Loucy (cell line): ENCODE data around the gene BRD1.

Experiments
- H2AFZ ChIP-seq: fragments of 200-600 bp; sonication (generic); 2 replicates; pipeline ENCODE4 v1.6.0; 2016; ENCODE audit warnings: antibody characterized with exemption, mild to moderate bottlenecking, low read length, moderate library complexity
- H3F3A ChIP-seq: fragments of 200-600 bp; 2 replicates; pipeline ENCODE4 v1.6.0; 2016; ENCODE audit warnings: antibody characterized with exemption, low read depth, mild to moderate bottlenecking
- H3K27me3 ChIP-seq: fragments of 200-600 bp; sonication (generic); 2 replicates; pipeline ENCODE4 v1.6.1; 2014; ENCODE audit warnings: low read length, mild to moderate bottlenecking; ENCODE audit not compliant: insufficient read depth, poor library complexity, severe bottlenecking
- H3K36me3 ChIP-seq: fragments of 200-600 bp; sonication (generic); 2 replicates; pipeline ENCODE4 v1.6.1; 2016; ENCODE audit warnings: low read length; ENCODE audit not compliant: insufficient read depth
- H3K4me1 ChIP-seq: fragments of 200-600 bp; sonication (generic); 2 replicates; pipeline ENCODE4 v1.5.1; 2014; ENCODE audit warnings: low read length, mild to moderate bottlenecking; ENCODE audit not compliant: insufficient read depth, poor library complexity, severe bottlenecking
- H3K4me2 ChIP-seq: fragments of 200-600 bp; sonication (generic); 2 replicates; pipeline ENCODE4 v1.6.0; 2014; ENCODE audit warnings: antibody characterized with exemption, low read length, low read depth, mild to moderate bottlenecking; ENCODE audit not compliant: poor library complexity, severe bottlenecking
- H3K4me3 ChIP-seq: fragments of 200-600 bp; sonication (generic); 2 replicates; pipeline ENCODE4 v1.5.1; 2014; ENCODE audit warnings: low read length, mild to moderate bottlenecking, mixed read lengths; ENCODE audit not compliant: poor library complexity, severe bottlenecking
- H3K79me2 ChIP-seq: fragments of 200-600 bp; sonication (generic); 2 replicates; pipeline ENCODE4 v1.6.1; 2014; ENCODE audit warnings: low read length; ENCODE audit not compliant: insufficient read depth
- H3K9ac ChIP-seq: fragments of 200-600 bp; sonication (generic); 2 replicates; pipeline ENCODE4 v1.6.0; 2014; ENCODE audit warnings: mild to moderate bottlenecking, low read depth, low read length, moderate library complexity; ENCODE audit not compliant: poor library complexity, severe bottlenecking
- H3K9me2 ChIP-seq: fragments of 200-600 bp; sonication (generic); replicated peaks from 2 replicates; pipeline ENCODE4 v1.6.1; 2016; ENCODE audit warnings: low read depth, low read length, mixed read lengths
- H3K9me3 ChIP-seq: fragments of 200-600 bp; sonication (generic); 2 replicates; pipeline ENCODE4 v1.6.1; 2014; ENCODE audit warnings: mild to moderate bottlenecking, antibody characterized with exemption, low read length, low read depth; ENCODE audit not compliant: insufficient read depth
- H4K20me1 ChIP-seq: fragments of 200-600 bp; sonication (generic); 2 replicates; pipeline ENCODE4 v1.6.0; 2014; ENCODE audit warnings: antibody characterized with exemption, low read length, mild to moderate bottlenecking; ENCODE audit not compliant: insufficient read depth, poor library complexity, severe bottlenecking
- CTCF ChIP-seq: fragments of 200-600 bp; sonication (generic); conservative IDR thresholded peaks from 2 replicates; pipeline ENCODE4 v1.5.1; 2014; ENCODE audit warnings: mild to moderate bottlenecking, antibody characterized with exemption, low read length
- EZH2phosphoT487 ChIP-seq: fragments of 200-600 bp; IDR thresholded peaks from 2 replicates; pipeline ENCODE4 v1.6.1; 2018; ENCODE audit warnings: antibody characterized with exemption, mild to moderate bottlenecking, moderate library complexity, borderline replicate concordance

The BRD1 gene

GRCh38 chr22:49847751-49848689, 20.3 kb upstream of the BRD1 start:
- Histone ChIP-seq H3K4me3 (no peak overlapping the region), H3K27me3 (no peaks in the 10 kb centered on the region), H2AFZ (no peak overlapping the region)

GRCh38 chr22:49845666-49846459, 18.2 kb upstream of the BRD1 start:
- no peaks in the 10 kb centered on the region for H4K20me1 ChIP-seq
- H2AFZ ChIP-seq: no peak overlapping the region; the same call in 1 of the 2 replicates
- peaks cover 26% of the 10 kb centered on the region for H3K4me1 ChIP-seq
- H3K9me3 ChIP-seq: no peaks in the 10 kb centered on the region
- no peaks in the 10 kb centered on the region for H3K27me3 ChIP-seq
- H3F3A ChIP-seq: no peaks in the 10 kb centered on the region
- no peak overlapping the region for H3K4me3 ChIP-seq
- H3K79me2 ChIP-seq: peaks cover 8% of the 10 kb centered on the region; the same call in 1 of the 2 replicates
- H3K36me3 ChIP-seq: no peaks in the 10 kb centered on the region
- TF ChIP-seq CTCF (no peak), EZH2phosphoT487 (no peak)
- no peak overlapping the region for H3K4me2 ChIP-seq
- no peak overlapping the region for H3K9ac ChIP-seq
- H3K9me2 ChIP-seq: no peaks in the 10 kb centered on the region

More at GRCh38 chr22:49847751-49848689, 20.3 kb upstream of the BRD1 start:
- no peak for TF ChIP-seq EZH2phosphoT487
- no peak for TF ChIP-seq CTCF
- no peaks in the 10 kb centered on the region for H3K36me3 ChIP-seq
- peaks cover 17% of the 10 kb centered on the region; the same call in 1 of the 2 replicates for H3K79me2 ChIP-seq
- H3F3A ChIP-seq: peaks cover 8% of the 10 kb centered on the region
- H3K4me2 ChIP-seq: no peak overlapping the region
- H4K20me1 ChIP-seq: no peaks in the 10 kb centered on the region
- H3K9me3 ChIP-seq: no peaks in the 10 kb centered on the region
- peaks cover 41% of the 10 kb centered on the region for H3K4me1 ChIP-seq
- H3K9ac ChIP-seq: no peak overlapping the region
- H3K9me2 ChIP-seq: no peaks in the 10 kb centered on the region

- Histone ChIP-seq H3K4me2 (no peak overlapping the region), H3K9me3 (no peaks in the 10 kb centered on the region), H3K9me2 (no peaks in the 10 kb centered on the region), H3K4me3 (no peak overlapping the region), H3K4me1 (peaks cover 24% of the 10 kb centered on the region), H3K36me3 (no peaks in the 10 kb centered on the region), H3K79me2 (peaks cover 2% of the 10 kb centered on the region; the same call in 1 of the 2 replicates), H2AFZ (no peak overlapping the region), H3F3A (no peaks in the 10 kb centered on the region), H4K20me1 (no peaks in the 10 kb centered on the region), H3K9ac (no peak overlapping the region), H3K27me3 (no peaks in the 10 kb centered on the region)
- no peak for TF ChIP-seq CTCF
These were observed 17.6 kb upstream of the BRD1 start for GRCh38 chr22:49845241-49845640.
